Measurements from ENCODE around the gene PDE7B. TPM values are rescaled to one million over a fixed set of nuclear protein-coding genes. Genes with fewer than 3 reads are reported as not detected.

The PDE7B gene
- total and polyA plus RNA-seq, 9 of the 15 experiments (the other 6 are each of a cell fraction or from before 2014, with no cell fraction given) = 0.01 TPM; not detected in 8

GRCh38 chr6:136226027-136226673 is 374.6 kb downstream of the PDE7B start (continued):
- TF ChIP-seq ZNF318 (IDR thresholded peaks at IDR 0.05; ENCODE audit: borderline replicate concordance in 1 of 2, low read depth in 1 of 2) (no peak), MAZ (CRISPR knock-in tag; conservative IDR thresholded peaks at IDR 0.05 in 1 of 2, IDR thresholded peaks at IDR 0.05 in 1 of 2) (peak in 1 of 2 experiments; percentile 78; a peak in 2 of 4 replicates), TRIM25 (IDR thresholded peaks at IDR 0.05; ENCODE audit: borderline replicate concordance) (no peak), CREB1 (IDR thresholded peaks at IDR 0.05) (no peak; the same call in 1 of the 2 replicates), CREB1 (CRISPR knock-in tag; IDR thresholded peaks at IDR 0.05) (no peak), MITF (IDR thresholded peaks at IDR 0.05) (no peak), ZNF75A (CRISPR knock-in tag; IDR thresholded peaks at IDR 0.05) (no peak), MBD2 (IDR thresholded peaks at IDR 0.05; ENCODE audit: borderline replicate concordance, low read depth) (no peak), BMI1 (IDR thresholded peaks at IDR 0.05; ENCODE audit: low read length) (peak; percentile 51; the same call in 1 of the 2 replicates), NFXL1 (CRISPR knock-in tag; IDR thresholded peaks at IDR 0.05) (no peak), BHLHE40 (IDR thresholded peaks at IDR 0.05; ENCODE audit: low read length) (no peak), ZNF57 (CRISPR knock-in tag; IDR thresholded peaks at IDR 0.05) (no peak), LCOR (CRISPR knock-in tag; IDR thresholded peaks at IDR 0.05) (no peak), TEAD2 (tag; IDR thresholded peaks at IDR 0.05) (0 out of 2 replicates have a peak, but pooled peaks have one; percentile 18), DACH1 (IDR thresholded peaks at IDR 0.05; ENCODE audit: partially characterized antibody) (no peak), ZNF444 (CRISPR knock-in tag; IDR thresholded peaks at IDR 0.05) (no peak), ATF7 (IDR thresholded peaks at IDR 0.05) (no peak), TEAD4 (IDR thresholded peaks at IDR 0.05; ENCODE audit: low read length) (no peak), TEAD4 (CRISPR knock-in tag; IDR thresholded peaks at IDR 0.05; ENCODE audit: borderline replicate concordance) (no peak)
